Parathyroid adenoma (tissue), 2 donors: Measurements from ENCODE around the gene ZNF582.

Experiments used
- H2AFZ ChIP-seq: fragments of 300-600 bp; sonication (generic); one replicate; pipeline ENCODE4 v1.7.0; 2017; ENCODE audit warnings: antibody characterized with exemption, mild to moderate bottlenecking
- H3K27ac ChIP-seq: fragments of 300-600 bp; sonication (generic); one replicate; pipeline ENCODE4 v1.7.0; 2017
- H3K27me3 ChIP-seq: fragments of 300-600 bp; sonication (generic); one replicate; pipeline ENCODE4 v1.7.0; 2017; ENCODE audit warnings: low read length; ENCODE audit not compliant: control insufficient read depth, insufficient read depth
- H3K36me3 ChIP-seq: fragments of 300-600 bp; sonication (generic); one replicate; pipeline ENCODE4 v1.7.0; 2017; ENCODE audit warnings: low read length; ENCODE audit not compliant: control insufficient read depth, insufficient read depth
- H3K4me1 ChIP-seq: fragments of 300-600 bp; sonication (generic); one replicate; pipeline ENCODE4 v1.7.0; 2017; ENCODE audit warnings: control low read depth
- H3K4me2 ChIP-seq: fragments of 300-600 bp; sonication (generic); one replicate; pipeline ENCODE4 v1.7.0; 2017; ENCODE audit warnings: low read length
- H3K4me3 ChIP-seq: fragments of 300-600 bp; sonication (generic); one replicate; pipeline ENCODE4 v1.7.0; 2017; ENCODE audit warnings: low read depth, low read length
- H3K79me2 ChIP-seq: fragments of 300-600 bp; sonication (generic); one replicate; pipeline ENCODE4 v1.7.0; 2017; ENCODE audit warnings: control low read depth
- H3K9ac ChIP-seq: fragments of 300-600 bp; sonication (generic); one replicate; pipeline ENCODE4 v1.7.0; 2017; ENCODE audit warnings: mild to moderate bottlenecking
- H3K9me3 ChIP-seq: fragments of 300-600 bp; sonication (generic); one replicate; pipeline ENCODE4 v1.7.0; 2017; ENCODE audit warnings: low read length; ENCODE audit not compliant: control insufficient read depth
- TF ChIP-seq, protein P1 (sequence below): fragments of 300-600 bp; sonication (generic); IDR thresholded peaks from one replicate; pipeline ENCODE4 v1.7.0; 2017; ENCODE audit warnings: antibody characterized with exemption, mild to moderate bottlenecking
- donor health status: primary hyperparathyroidism.

ZNF582 gene

GRCh38 chr19:56400485-56400884, 7.2 kb upstream of the ZNF582 start:
- no peak overlapping the region for H3K4me3 ChIP-seq
- TF ChIP-seq, protein P1, sequence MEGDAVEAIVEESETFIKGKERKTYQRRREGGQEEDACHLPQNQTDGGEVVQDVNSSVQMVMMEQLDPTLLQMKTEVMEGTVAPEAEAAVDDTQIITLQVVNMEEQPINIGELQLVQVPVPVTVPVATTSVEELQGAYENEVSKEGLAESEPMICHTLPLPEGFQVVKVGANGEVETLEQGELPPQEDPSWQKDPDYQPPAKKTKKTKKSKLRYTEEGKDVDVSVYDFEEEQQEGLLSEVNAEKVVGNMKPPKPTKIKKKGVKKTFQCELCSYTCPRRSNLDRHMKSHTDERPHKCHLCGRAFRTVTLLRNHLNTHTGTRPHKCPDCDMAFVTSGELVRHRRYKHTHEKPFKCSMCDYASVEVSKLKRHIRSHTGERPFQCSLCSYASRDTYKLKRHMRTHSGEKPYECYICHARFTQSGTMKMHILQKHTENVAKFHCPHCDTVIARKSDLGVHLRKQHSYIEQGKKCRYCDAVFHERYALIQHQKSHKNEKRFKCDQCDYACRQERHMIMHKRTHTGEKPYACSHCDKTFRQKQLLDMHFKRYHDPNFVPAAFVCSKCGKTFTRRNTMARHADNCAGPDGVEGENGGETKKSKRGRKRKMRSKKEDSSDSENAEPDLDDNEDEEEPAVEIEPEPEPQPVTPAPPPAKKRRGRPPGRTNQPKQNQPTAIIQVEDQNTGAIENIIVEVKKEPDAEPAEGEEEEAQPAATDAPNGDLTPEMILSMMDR, result no peak
- no peak overlapping the region for H3K27ac ChIP-seq
- H3K9me3 ChIP-seq, result no peaks in the 10 kb centered on the region
- H2AFZ ChIP-seq, result no peak overlapping the region
- no peak overlapping the region for H3K4me2 ChIP-seq
- no peaks in the 10 kb centered on the region for H3K27me3 ChIP-seq
- no peak overlapping the region for H3K9ac ChIP-seq
- no peaks in the 10 kb centered on the region for H3K79me2 ChIP-seq
- H3K36me3 ChIP-seq, result no peaks in the 10 kb centered on the region
- peaks cover 10% of the 10 kb centered on the region for H3K4me1 ChIP-seq

DNA sequence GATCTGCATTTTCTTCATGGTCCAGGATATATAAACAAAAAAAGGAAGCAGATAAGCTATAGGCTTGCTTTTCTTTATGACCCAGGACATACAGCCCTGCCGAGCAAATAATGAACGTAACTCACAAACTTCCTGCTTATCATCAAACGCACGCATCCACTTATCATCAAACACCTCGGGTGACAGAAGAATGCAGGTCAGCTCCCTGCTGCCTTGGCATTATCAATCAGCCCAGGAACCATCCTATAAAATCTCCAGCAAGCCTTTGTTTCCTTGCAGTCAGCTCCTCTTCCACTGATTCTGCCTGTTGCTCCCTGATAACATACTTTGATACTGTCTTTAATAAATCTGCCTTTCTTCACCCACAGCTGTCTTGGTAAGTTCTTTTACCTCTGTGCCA, 5.5 kb upstream of the ZNF582 start:
- H3K9me3 ChIP-seq, result no peaks in the 10 kb centered on the region
- no peak overlapping the region for H3K9ac ChIP-seq
- no peaks in the 10 kb centered on the region for H3K27me3 ChIP-seq
- H3K4me2 ChIP-seq, result no peak overlapping the region
- peaks cover 8% of the 10 kb centered on the region for H3K4me1 ChIP-seq
- TF ChIP-seq, protein P1, result no peak
- no peaks in the 10 kb centered on the region for H3K36me3 ChIP-seq
- H3K79me2 ChIP-seq, result no peaks in the 10 kb centered on the region
- no peak overlapping the region for H3K4me3 ChIP-seq
- no peak overlapping the region for H2AFZ ChIP-seq
- H3K27ac ChIP-seq, result no peak overlapping the region

- TF ChIP-seq, protein P1, result no peak
- H3K9me3 ChIP-seq, result no peaks in the 10 kb centered on the region
- no peak overlapping the region for H2AFZ ChIP-seq
- no peak overlapping the region for H3K4me3 ChIP-seq
- H3K79me2 ChIP-seq, result no peaks in the 10 kb centered on the region
- H3K27me3 ChIP-seq, result no peaks in the 10 kb centered on the region
- H3K4me1 ChIP-seq, result no peaks in the 10 kb centered on the region
- no peaks in the 10 kb centered on the region for H3K36me3 ChIP-seq
- no peak overlapping the region for H3K27ac ChIP-seq
- no peak overlapping the region for H3K9ac ChIP-seq
- H3K4me2 ChIP-seq, result no peak overlapping the region
Observed at GRCh38 chr19:56383826-56384605, 9.3 kb downstream of the ZNF582 start.

GRCh38 chr19:56377105-56377924, 16.0 kb downstream of the ZNF582 start:
- Histone ChIP-seq H3K4me2 (no peak overlapping the region), H3K27me3 (no peaks in the 10 kb centered on the region), H3K4me3 (no peak overlapping the region), H3K79me2 (peaks cover 21% of the 10 kb centered on the region), H3K9me3 (no peaks in the 10 kb centered on the region), H3K9ac (no peak overlapping the region), H3K36me3 (no peaks in the 10 kb centered on the region), H2AFZ (no peak overlapping the region), H3K4me1 (no peaks in the 10 kb centered on the region), H3K27ac (no peak overlapping the region)
- TF ChIP-seq, protein P1, result no peak
